ENCODE measurements around the gene GJC3.

DNA sequence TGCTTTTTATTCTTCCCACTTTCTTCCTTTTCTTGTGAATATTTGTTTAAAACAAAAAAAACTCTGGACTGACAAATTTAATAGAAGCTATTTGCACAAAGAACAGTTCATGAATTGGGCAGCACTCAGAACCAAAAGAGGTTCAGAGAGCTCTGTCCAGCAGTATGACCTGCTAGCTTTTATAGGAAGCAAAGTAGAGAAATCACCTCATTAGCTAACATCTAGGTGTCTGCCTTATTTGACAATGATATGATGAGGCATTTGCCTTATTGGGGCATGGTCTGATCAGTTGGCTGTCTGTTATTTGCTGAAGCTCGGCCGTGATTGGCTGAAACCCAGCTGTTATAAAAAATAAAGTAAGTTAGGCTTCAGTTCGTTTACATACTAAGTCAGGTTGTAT is 9.3 kb downstream of the GJC3 start:
- TF ChIP-seq EHMT2 (IDR thresholded peaks at IDR 0.05; ENCODE audit: low read depth) (no peak), RCOR1 (IDR thresholded peaks at IDR 0.05; ENCODE audit: low read depth, low read length) (no peak), CTCF (IDR thresholded peaks at IDR 0.05) (no peak), POLR2A (IDR thresholded peaks at IDR 0.05; ENCODE audit: low read length) (no peak)
